ENCODE measurements around the gene ANKS6.

Gene ANKS6

GRCh38 chr9:98755006-98755618 lies 41.2 kb downstream of the ANKS6 start:
- no peak overlapping the region for H3K9ac ChIP-seq (ENCODE audit: low read depth, low read length)
- no peaks in the 10 kb centered on the region for H3K79me2 ChIP-seq (ENCODE audit: insufficient read depth, low read length)
- no peaks in the 10 kb centered on the region for H4K20me1 ChIP-seq (ENCODE audit: insufficient read depth, low read length)
- no peak overlapping the region for H3K4me3 ChIP-seq (ENCODE audit: low read depth in 1 of 2, low read length in 2 of 2)
- TF ChIP-seq CTCF (IDR thresholded peaks at IDR 0.05; ENCODE audit: borderline replicate concordance, extremely low read depth, low read length, poor library complexity, severe bottlenecking) (no peak), EZH2 (IDR thresholded peaks at IDR 0.05; ENCODE audit: borderline replicate concordance, low read depth, low read length, severe bottlenecking) (no peak)
- H3K4me1 ChIP-seq (ENCODE audit: insufficient read depth, low read length) = no peaks in the 10 kb centered on the region
- no peak overlapping the region for H2AFZ ChIP-seq (ENCODE audit: low read depth, low read length)
- DNase-seq (no peak), ATAC-seq (ENCODE audit: insufficient read depth, low read depth) (no peak)
- no peaks in the 10 kb centered on the region for H3K27me3 ChIP-seq (ENCODE audit: insufficient read depth, low read length, poor library complexity)
- H3K9me3 ChIP-seq (ENCODE audit: insufficient read depth, low read length, severe bottlenecking) = no peaks in the 10 kb centered on the region
- H3K36me3 ChIP-seq (ENCODE audit: insufficient read depth, low read length) = no peaks in the 10 kb centered on the region; the same call in 1 of the 2 replicates
- no peak overlapping the region for H3K27ac ChIP-seq (ENCODE audit: low read length)
- H3K4me2 ChIP-seq (ENCODE audit: insufficient read depth, low read length) = no peak overlapping the region

- H3K9ac ChIP-seq (ENCODE audit: low read depth, low read length) = no peak overlapping the region
- ATAC-seq (ENCODE audit: insufficient read depth, low read depth) = no peak
- no peaks in the 10 kb centered on the region for H3K4me1 ChIP-seq (ENCODE audit: insufficient read depth, low read length)
- H2AFZ ChIP-seq (ENCODE audit: low read depth, low read length) = no peak overlapping the region
- H3K9me3 ChIP-seq (ENCODE audit: insufficient read depth, low read length, severe bottlenecking) = no peaks in the 10 kb centered on the region
- TF ChIP-seq EZH2 (IDR thresholded peaks at IDR 0.05; ENCODE audit: borderline replicate concordance, low read depth, low read length, severe bottlenecking) (no peak), CTCF (IDR thresholded peaks at IDR 0.05; ENCODE audit: borderline replicate concordance, extremely low read depth, low read length, poor library complexity, severe bottlenecking) (no peak)
- no peak for DNase-seq
- H3K4me3 ChIP-seq (ENCODE audit: low read depth in 1 of 2, low read length in 2 of 2) = no peak overlapping the region
- H3K27ac ChIP-seq (ENCODE audit: low read length) = no peak overlapping the region
- H4K20me1 ChIP-seq (ENCODE audit: insufficient read depth, low read length) = no peaks in the 10 kb centered on the region
- no peaks in the 10 kb centered on the region for H3K79me2 ChIP-seq (ENCODE audit: insufficient read depth, low read length)
- H3K36me3 ChIP-seq (ENCODE audit: insufficient read depth, low read length) = no peaks in the 10 kb centered on the region; the same call in 1 of the 2 replicates
- no peak overlapping the region for H3K4me2 ChIP-seq (ENCODE audit: insufficient read depth, low read length)
- no peaks in the 10 kb centered on the region for H3K27me3 ChIP-seq (ENCODE audit: insufficient read depth, low read length, poor library complexity)
Observed at GRCh38 chr9:98751210-98751609, 45.1 kb downstream of the ANKS6 start.

- no peaks in the 10 kb centered on the region for H3K4me1 ChIP-seq (ENCODE audit: insufficient read depth, low read length)
- no peak overlapping the region for H3K9ac ChIP-seq (ENCODE audit: low read depth, low read length)
- no peaks in the 10 kb centered on the region for H3K9me3 ChIP-seq (ENCODE audit: insufficient read depth, low read length, severe bottlenecking)
- no peaks in the 10 kb centered on the region for H3K79me2 ChIP-seq (ENCODE audit: insufficient read depth, low read length)
- no peak overlapping the region for H3K4me3 ChIP-seq (ENCODE audit: low read depth in 1 of 2, low read length in 2 of 2)
- H3K27me3 ChIP-seq (ENCODE audit: insufficient read depth, low read length, poor library complexity) = no peaks in the 10 kb centered on the region
- no peak overlapping the region for H2AFZ ChIP-seq (ENCODE audit: low read depth, low read length)
- no peaks in the 10 kb centered on the region; the same call in 1 of the 2 replicates for H3K36me3 ChIP-seq (ENCODE audit: insufficient read depth, low read length)
- H4K20me1 ChIP-seq (ENCODE audit: insufficient read depth, low read length) = no peaks in the 10 kb centered on the region
- no peak for TF ChIP-seq CTCF (IDR thresholded peaks at IDR 0.05; ENCODE audit: borderline replicate concordance, extremely low read depth, low read length, poor library complexity, severe bottlenecking)
- TF ChIP-seq EZH2 (IDR thresholded peaks at IDR 0.05; ENCODE audit: borderline replicate concordance, low read depth, low read length, severe bottlenecking) = no peak
- no peak for ATAC-seq (ENCODE audit: insufficient read depth, low read depth)
- no peak overlapping the region for H3K27ac ChIP-seq (ENCODE audit: low read length)
- DNase-seq = no peak
- H3K4me2 ChIP-seq (ENCODE audit: insufficient read depth, low read length) = no peak overlapping the region
Observed at GRCh38 chr9:98750364-98751060, 45.8 kb downstream of the ANKS6 start.

Data from DND-41 (cell line).